Measurements from ENCODE around the gene FGF1. TPM values are rescaled to one million over a fixed set of nuclear protein-coding genes. Genes with fewer than 3 reads are reported as not detected.

The FGF1 gene
- total RNA-seq, 1 experiment from 2014 or later = not detected

- in situ Hi-C loops (cut with HindIII; ENCODE audit: low pct_unique_long_range_greater_than_20kb, low sequenced_read_pairs) = no loop called here
- no peaks in the 10 kb centered on the region for H3K36me3 ChIP-seq (ENCODE audit: control insufficient read depth, insufficient read depth, low read length)
- CTCF ChIA-PET = interaction anchor here (0.6 to 1.9 kb wide), 3 partner anchors 9 to 88 kb away, joined by 5 to 12 read pairs (median 7); no protein-coding TSS in a partner anchor
- H3K4me1 ChIP-seq (ENCODE audit: control insufficient read depth, insufficient read depth, low read length) = no peaks in the 10 kb centered on the region; the same call in 1 of the 2 replicates
- no TSS peak for BruUV-seq (replicated peaks)
- DNase-seq (ENCODE audit: low read depth, low spot score) (no peak), ATAC-seq (peak; percentile 73)
- H3K9me3 ChIP-seq (ENCODE audit: control insufficient read depth, insufficient read depth, low read depth, low read length) = no peaks in the 10 kb centered on the region
- H3K27ac ChIP-seq (ENCODE audit: low read length) = no peak overlapping the region
- TF ChIP-seq TCF7L2 (IDR thresholded peaks at IDR 0.05; ENCODE audit: low read depth, low read length) (no peak), CTCF (IDR thresholded peaks at IDR 0.05) (0 out of 2 replicates have a peak, but pooled peaks have one; percentile 10), POLR2AphosphoS5 (IDR thresholded peaks at IDR 0.05; ENCODE audit: low read depth, low read length) (no peak), SIN3A (IDR thresholded peaks at IDR 0.05; ENCODE audit: borderline replicate concordance, insufficient read depth, low read depth, low read length) (no peak), REST (IDR thresholded peaks at IDR 0.05; ENCODE audit: insufficient read depth in 1 of 2, low read depth in 2 of 2, low read length in 1 of 2) (no peak)
- intact Hi-C loops (cut with micrococcal nuclease; ENCODE audit: unreplicated experiment) = loop anchor here (1.0 to 2.0 kb wide), 2 partner anchors 44 to 89 kb away; no protein-coding TSS in a partner anchor
- POLR2A ChIA-PET = no interaction called here
- no peaks in the 10 kb centered on the region for H3K27me3 ChIP-seq (ENCODE audit: control insufficient read depth, insufficient read depth, low read length)
- H3K4me3 ChIP-seq (ENCODE audit: low read depth in 2 of 2, low read length in 2 of 2) = no peak overlapping the region
These were observed 75.5 kb downstream of the FGF1 start for GRCh38 chr5:142610176-142611001.

GRCh38 chr5:142609142-142609541 is 76.7 kb downstream of the FGF1 start:
- in situ Hi-C loops (cut with HindIII; ENCODE audit: low pct_unique_long_range_greater_than_20kb, low sequenced_read_pairs) = no loop called here
- intact Hi-C loops (cut with micrococcal nuclease; ENCODE audit: unreplicated experiment) = no loop called here
- no peak overlapping the region for H3K27ac ChIP-seq (ENCODE audit: low read length)
- no peaks in the 10 kb centered on the region for H3K36me3 ChIP-seq (ENCODE audit: control insufficient read depth, insufficient read depth, low read length)
- DNase-seq (ENCODE audit: low read depth, low spot score) = no peak
- no peaks in the 10 kb centered on the region for H3K27me3 ChIP-seq (ENCODE audit: control insufficient read depth, insufficient read depth, low read length)
- H3K4me1 ChIP-seq (ENCODE audit: control insufficient read depth, insufficient read depth, low read length) = no peaks in the 10 kb centered on the region; the same call in 1 of the 2 replicates
- H3K9me3 ChIP-seq (ENCODE audit: control insufficient read depth, insufficient read depth, low read depth, low read length) = no peaks in the 10 kb centered on the region
- no TSS peak for BruUV-seq (replicated peaks)
- ChIA-PET POLR2A (no interaction called here), CTCF (no interaction called here)
- no peak for ATAC-seq
- no peak overlapping the region for H3K4me3 ChIP-seq (ENCODE audit: low read depth in 2 of 2, low read length in 2 of 2)
- TF ChIP-seq POLR2AphosphoS5 (IDR thresholded peaks at IDR 0.05; ENCODE audit: low read depth, low read length) (no peak), CTCF (IDR thresholded peaks at IDR 0.05) (no peak), REST (IDR thresholded peaks at IDR 0.05; ENCODE audit: insufficient read depth in 1 of 2, low read depth in 2 of 2, low read length in 1 of 2) (no peak), SIN3A (IDR thresholded peaks at IDR 0.05; ENCODE audit: borderline replicate concordance, insufficient read depth, low read depth, low read length) (no peak), TCF7L2 (IDR thresholded peaks at IDR 0.05; ENCODE audit: low read depth, low read length) (no peak)

Data from Panc1 (cell line).